H9 (cell line): ENCODE measurements around the gene SOBP. TPM values are rescaled to one million over a fixed set of nuclear protein-coding genes. Genes with fewer than 3 reads are reported as not detected.

Source experiments
- DNase-seq: peaks from one replicate; pipeline ENCODE4 v3.0.0-alpha.2; 2017
- H2AFZ ChIP-seq: one replicate; pipeline ENCODE4 v1.6.1; 2013; ENCODE audit warnings: mild to moderate bottlenecking, low read length, control low read depth, moderate library complexity
- H2AK5ac ChIP-seq: 2 replicates; pipeline ENCODE4 v1.6.1; 2013; ENCODE audit warnings: low read length, control low read depth, mixed read lengths; ENCODE audit not compliant: insufficient read length
- H2BK120ac ChIP-seq: one replicate; pipeline ENCODE4 v1.6.1; 2013; ENCODE audit warnings: low read depth, mild to moderate bottlenecking, low read length, control low read depth, inconsistent platforms; ENCODE audit not compliant: poor library complexity, severe bottlenecking
- H2BK12ac ChIP-seq: 2 replicates; pipeline ENCODE4 v1.6.1; 2013; ENCODE audit warnings: low read length, control low read depth, mixed read lengths, low read depth; ENCODE audit not compliant: insufficient read length
- H2BK15ac ChIP-seq: 2 replicates; pipeline ENCODE4 v1.6.1; 2013; ENCODE audit warnings: low read depth, low read length, control low read depth
- H2BK20ac ChIP-seq: one replicate; pipeline ENCODE4 v1.6.1; 2013; ENCODE audit warnings: low read depth, mild to moderate bottlenecking, low read length, control low read depth, inconsistent platforms; ENCODE audit not compliant: poor library complexity, severe bottlenecking
- H2BK5ac ChIP-seq: 2 replicates; pipeline ENCODE4 v1.6.1; 2013; ENCODE audit warnings: low read length, control low read depth, mixed read lengths; ENCODE audit not compliant: insufficient read length
- H3K14ac ChIP-seq: 2 replicates; pipeline ENCODE4 v1.6.1; 2013; ENCODE audit warnings: low read length, control low read depth; ENCODE audit not compliant: insufficient read depth
- H3K18ac ChIP-seq: 2 replicates; pipeline ENCODE4 v1.6.1; 2013; ENCODE audit warnings: low read depth, mild to moderate bottlenecking, mixed read lengths, low read length, control low read depth; ENCODE audit not compliant: insufficient read length
- H3K23ac ChIP-seq: 2 replicates; pipeline ENCODE4 v1.6.1; 2013; ENCODE audit warnings: low read length, control low read depth, mixed read lengths, low read depth; ENCODE audit not compliant: insufficient read length
- H3K23me2 ChIP-seq: 2 replicates; pipeline ENCODE4 v1.6.1; 2013; ENCODE audit warnings: low read depth, mild to moderate bottlenecking, mixed read lengths, low read length, control low read depth; ENCODE audit not compliant: insufficient read length, poor library complexity, severe bottlenecking
- H3K27ac ChIP-seq: 2 replicates; pipeline ENCODE4 v1.5.1; 2013; ENCODE audit warnings: low read length, control low read depth, mixed read lengths, low read depth; ENCODE audit not compliant: insufficient read length
- H3K27me3 ChIP-seq: 2 replicates; pipeline ENCODE4 v1.6.1; 2013; ENCODE audit warnings: low read length, control low read depth, inconsistent platforms; ENCODE audit not compliant: insufficient read depth
- H3K4ac ChIP-seq: 2 replicates; pipeline ENCODE4 v1.6.1; 2013; ENCODE audit warnings: low read depth, mild to moderate bottlenecking, control low read depth, inconsistent platforms, low read length, moderate library complexity
- H3K4me1 ChIP-seq: 2 replicates; pipeline ENCODE4 v1.6.1; 2013; ENCODE audit warnings: low read length, control low read depth, inconsistent platforms; ENCODE audit not compliant: insufficient read depth
- H3K4me2 ChIP-seq: 2 replicates; pipeline ENCODE4 v1.6.1; 2013; ENCODE audit warnings: low read length, control low read depth, mixed read lengths; ENCODE audit not compliant: insufficient read length, insufficient read depth
- H3K56ac ChIP-seq: 2 replicates; pipeline ENCODE4 v1.6.1; 2013; ENCODE audit warnings: low read depth, mild to moderate bottlenecking, mixed read lengths, low read length, control low read depth; ENCODE audit not compliant: insufficient read length
- H3K79me1 ChIP-seq: 2 replicates; pipeline ENCODE4 v1.6.1; 2013; ENCODE audit warnings: low read depth, mild to moderate bottlenecking, moderate library complexity, low read length, control low read depth, inconsistent platforms; ENCODE audit not compliant: insufficient read depth, poor library complexity, severe bottlenecking
- H3K79me2 ChIP-seq: 2 replicates; pipeline ENCODE4 v1.6.1; 2013; ENCODE audit warnings: low read length, control low read depth, inconsistent platforms; ENCODE audit not compliant: insufficient read depth
- H3K9ac ChIP-seq: 2 replicates; pipeline ENCODE4 v1.6.1; 2013; ENCODE audit warnings: low read length, control low read depth, mixed read lengths; ENCODE audit not compliant: insufficient read length; ENCODE audit errors: extremely low read depth
- H3K9me3 ChIP-seq: one replicate; pipeline ENCODE4 v1.6.1; 2013; ENCODE audit warnings: low read depth, low read length, inconsistent platforms; ENCODE audit not compliant: control insufficient read depth
- H3T11ph ChIP-seq: one replicate; pipeline ENCODE4 v1.6.1; 2013; ENCODE audit warnings: mild to moderate bottlenecking, low read length, control low read depth, inconsistent platforms
- H4K20me1 ChIP-seq: one replicate; pipeline ENCODE4 v1.6.1; 2013; ENCODE audit not compliant: control insufficient read depth, insufficient read length, insufficient read depth
- H4K5ac ChIP-seq: 2 replicates; pipeline ENCODE4 v1.6.1; 2013; ENCODE audit warnings: low read depth, mild to moderate bottlenecking, mixed read lengths, low read length, control low read depth; ENCODE audit not compliant: insufficient read length
- H4K8ac ChIP-seq: replicated peaks from 2 replicates; pipeline ENCODE4 v1.6.1; 2013; ENCODE audit warnings: low read length, control low read depth, mixed read lengths, low read depth; ENCODE audit not compliant: insufficient read length
- H4K91ac ChIP-seq: 2 replicates; pipeline ENCODE4 v1.6.1; 2013; ENCODE audit warnings: low read depth, mild to moderate bottlenecking, moderate library complexity, mixed read lengths, low read length, control low read depth; ENCODE audit not compliant: insufficient read length
- H3K27ac Mint-ChIP-seq, 3 experiments: 2 replicates in 2 of 3; 3 replicates in 1 of 3; pipeline ENCODE4 v1.8.0; 2020 to 2021; ENCODE audit warnings: mixed read lengths in 3 of 3, mild to moderate bottlenecking in 1 of 3, moderate library complexity in 1 of 3
- H3K27me3 Mint-ChIP-seq: 2 replicates; pipeline ENCODE4 v1.8.0; 2021; ENCODE audit warnings: low read depth, mild to moderate bottlenecking, moderate library complexity, mixed read lengths
- H3K36me3 Mint-ChIP-seq, 3 experiments: 2 replicates in 2 of 3; 3 replicates in 1 of 3; pipeline ENCODE4 v1.8.0; 2020 to 2021; ENCODE audit warnings: low read depth in 3 of 3, mixed read lengths in 3 of 3; ENCODE audit not compliant: insufficient read depth in 1 of 3
- H3K4me1 Mint-ChIP-seq, 2 experiments: 2 replicates each; pipeline ENCODE4 v1.8.0; 2020; ENCODE audit warnings: mixed read lengths in 2 of 2
- H3K4me3 Mint-ChIP-seq, 2 experiments: 2 replicates in 1 of 2; 3 replicates in 1 of 2; pipeline ENCODE4 v1.8.0; 2020 to 2021; ENCODE audit warnings: mild to moderate bottlenecking in 2 of 2, mixed read lengths in 2 of 2, moderate library complexity in 1 of 2
- H3K9me3 Mint-ChIP-seq, 2 experiments: 2 replicates in 1 of 2; 3 replicates in 1 of 2; pipeline ENCODE4 v1.8.0; 2020; ENCODE audit warnings: mild to moderate bottlenecking in 2 of 2, mixed read lengths in 2 of 2, moderate library complexity in 1 of 2
- CTCF ChIP-seq: fragments of 200-600 bp; sonication (generic); conservative IDR thresholded peaks from 3 replicates; pipeline ENCODE4 v1.8.0; 2021; ENCODE audit warnings: antibody characterized with exemption, mild to moderate bottlenecking
- WGBS: extraction: QIAGEN DNeasy Blood & Tissue Kit; methylation state at CpG from one replicate; pipeline ENCODE4 v1.1.7; 2013; ENCODE audit warnings: missing lambda C conversion rate, low lambda C conversion rate, mixed read lengths; ENCODE audit not compliant: insufficient read length; ENCODE audit errors: extremely low coverage; 5-methylcytosine and 5-hydroxymethylcytosine counted together
- total RNA-seq: library from RNA; stranded (reverse); gene quantifications from 2 replicates; pipeline ENCODE4 v1.2.1, GENCODE V29; 2021

SOBP gene
- total RNA-seq, 1 experiment from 2014 or later = 4.3 TPM

DNA sequence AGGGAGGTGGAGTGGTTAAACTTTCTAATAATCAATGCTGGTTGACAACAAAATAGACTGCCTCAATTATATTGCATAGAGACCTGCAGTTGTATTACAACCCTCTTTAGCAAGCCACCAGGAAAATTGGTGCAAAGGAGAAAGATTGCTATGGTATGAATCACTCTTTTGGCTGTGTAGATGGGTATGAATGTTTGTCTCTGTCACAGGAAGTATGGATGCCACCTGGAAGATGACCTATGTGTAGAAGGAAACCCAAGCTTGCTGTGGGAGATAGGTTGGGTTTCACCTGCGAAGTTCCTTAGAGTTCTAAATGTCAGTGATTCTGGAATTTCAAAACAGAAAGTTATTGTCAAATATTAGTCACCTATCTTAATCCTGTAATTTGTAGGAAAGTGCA lies 134.6 kb downstream of the SOBP start:
- no peak overlapping the region for H3K56ac ChIP-seq
- no peak overlapping the region for H3K27ac ChIP-seq
- H3K18ac ChIP-seq = no peak overlapping the region
- H2BK5ac ChIP-seq = no peak overlapping the region
- no peak overlapping the region for H3K9ac ChIP-seq
- H4K8ac ChIP-seq = no peak overlapping the region
- Mint-ChIP-seq H3K36me3 (no peaks in the 10 kb centered on the region), H3K4me3 (no peak overlapping the region), H3K4me1 (peaks cover 62 to 65% of the 10 kb centered on the region in 2 experiments), H3K27me3 (no peaks in the 10 kb centered on the region), H3K27ac (no peak overlapping the region; a peak in 2 of 7 replicates), H3K9me3 (no peaks in the 10 kb centered on the region)
- no peak overlapping the region for H4K91ac ChIP-seq
- H3K79me2 ChIP-seq = no peaks in the 10 kb centered on the region
- no peak for TF ChIP-seq CTCF
- no peaks in the 10 kb centered on the region for H3K27me3 ChIP-seq
- H3K4me1 ChIP-seq = peaks cover 24% of the 10 kb centered on the region
- H3K79me1 ChIP-seq = no peaks in the 10 kb centered on the region
- no peaks in the 10 kb centered on the region for H4K20me1 ChIP-seq
- no CpG with 5 or more reads among the region's 1 CpG for WGBS
- H2BK20ac ChIP-seq = no peak overlapping the region
- H3K4ac ChIP-seq = no peak overlapping the region
- H2BK120ac ChIP-seq = no peak overlapping the region
- no peak overlapping the region for H3K4me2 ChIP-seq
- no peaks in the 10 kb centered on the region for H3K9me3 ChIP-seq
- no peak for DNase-seq
- H2AK5ac ChIP-seq = no peak overlapping the region
- H3K14ac ChIP-seq = no peak overlapping the region
- H3K23me2 ChIP-seq = no peaks in the 10 kb centered on the region
- H3K23ac ChIP-seq = no peak overlapping the region
- H2AFZ ChIP-seq = no peak overlapping the region
- H2BK12ac ChIP-seq = no peak overlapping the region
- H2BK15ac ChIP-seq = no peak overlapping the region
- H3T11ph ChIP-seq = no peak overlapping the region
- no peak overlapping the region for H4K5ac ChIP-seq
